ENCODE results near the gene CSRP3. TPM values are rescaled to one million over a fixed set of nuclear protein-coding genes. Genes with fewer than 3 reads are reported as not detected.

The CSRP3 gene
- total RNA-seq, 4 donors from 2014 or later: not detected

GRCh38 chr11:19240420-19241259 is 38.9 kb upstream of the CSRP3 start, which contains the start of gene E2F8:
Gene E2F8 (minus strand): TSS chr11:19240945. CDS start chr11:19240121, 824 bp downstream.
- H3K27me3 ChIP-seq: peaks cover 0 to 9% of the 10 kb centered on the region in 2 donors
- no peak within 1 kb of the TSS for H3K27ac ChIP-seq
- TF ChIP-seq CTCF (IDR thresholded peaks at IDR 0.05) (no peak), POLR2A (IDR thresholded peaks at IDR 0.05) (no peak)
- DNase-seq: peak; percentile 78 to 95 (median 94)
- H3K9me3 ChIP-seq: no peaks in the 10 kb centered on the region
- peak within 1 kb of the TSS; percentile 59 to 89 (median 76) for H3K4me3 ChIP-seq
- H3K36me3 ChIP-seq: no peaks in the 10 kb centered on the region
- peaks cover 0 to 18% (median 14%) of the 10 kb centered on the region in 4 donors for H3K4me1 ChIP-seq

- no peak overlapping the region for H3K27ac ChIP-seq
- no peaks in the 10 kb centered on the region for H3K9me3 ChIP-seq
- no peak overlapping the region for H3K4me3 ChIP-seq
- peaks cover 0 to 9% of the 10 kb centered on the region in 2 donors for H3K27me3 ChIP-seq
- DNase-seq: no peak
- no peak for TF ChIP-seq POLR2A (IDR thresholded peaks at IDR 0.05)
- no peak for TF ChIP-seq CTCF (IDR thresholded peaks at IDR 0.05)
- H3K36me3 ChIP-seq: no peaks in the 10 kb centered on the region
- H3K4me1 ChIP-seq: peaks cover 0 to 18% (median 14%) of the 10 kb centered on the region in 4 donors
These were observed 37.3 kb upstream of the CSRP3 start for GRCh38 chr11:19239039-19239438.

GRCh38 chr11:19237813-19238212 is 36.0 kb upstream of the CSRP3 start:
- Histone ChIP-seq H3K9me3 (no peaks in the 10 kb centered on the region), H3K36me3 (no peaks in the 10 kb centered on the region), H3K4me1 (peaks cover 0 to 18% (median 14%) of the 10 kb centered on the region in 4 donors), H3K4me3 (no peak overlapping the region), H3K27ac (no peak overlapping the region), H3K27me3 (peaks cover 0 to 9% of the 10 kb centered on the region in 2 donors)
- TF ChIP-seq CTCF (IDR thresholded peaks at IDR 0.05): no peak
- DNase-seq: peak in 2 of 3 donors; percentile 58 to 79

- Histone ChIP-seq H3K4me1 (peaks cover 0 to 13% (median 13%) of the 10 kb centered on the region in 4 donors), H3K9me3 (no peaks in the 10 kb centered on the region), H3K27me3 (peaks cover 0 to 4% of the 10 kb centered on the region in 2 donors), H3K36me3 (no peaks in the 10 kb centered on the region), H3K4me3 (no peak overlapping the region), H3K27ac (no peak overlapping the region)
- no peak for DNase-seq
- TF ChIP-seq CTCF (IDR thresholded peaks at IDR 0.05): no peak
- no peak for TF ChIP-seq POLR2A (IDR thresholded peaks at IDR 0.05)
These were observed 35.6 kb upstream of the CSRP3 start for GRCh38 chr11:19237381-19237780.

- DNase-seq: no peak
- Histone ChIP-seq H3K27ac (no peak overlapping the region), H3K4me1 (no peaks in the 10 kb centered on the region), H3K4me3 (no peak overlapping the region), H3K27me3 (no peaks in the 10 kb centered on the region), H3K36me3 (no peaks in the 10 kb centered on the region), H3K9me3 (no peaks in the 10 kb centered on the region)
- TF ChIP-seq POLR2A (IDR thresholded peaks at IDR 0.05): no peak
- TF ChIP-seq CTCF (IDR thresholded peaks at IDR 0.05): no peak
These were observed 32.5 kb upstream of the CSRP3 start for GRCh38 chr11:19234231-19234817.
